UCSD-AML1 (cell line): ENCODE results near the gene RAPSN.
A peak's percentile ranks its signal among the peaks of the same experiment; 100 is the strongest.

Experiments
- DNase-seq: peaks from one replicate; lab custom pipeline; 2025; ENCODE audit not compliant: unreplicated experiment; lab: John Stamatoyannopoulos, UW

Gene RAPSN

GRCh38 chr11:47434011-47434786 is 14.7 kb downstream of the RAPSN start:
- no peak for DNase-seq

- DNase-seq = no peak
Observed at GRCh38 chr11:47433157-47433556, 15.8 kb downstream of the RAPSN start.

GRCh38 chr11:47431356-47432083 is 17.4 kb downstream of the RAPSN start:
- DNase-seq = no peak

- no peak for DNase-seq
Observed at GRCh38 chr11:47430524-47430923, 18.4 kb downstream of the RAPSN start.

- peak; percentile 97 for DNase-seq
Observed at GRCh38 chr11:47426062-47426956, 22.6 kb downstream of the RAPSN start, which contains the start of gene PSMC3. Gene PSMC3, minus strand, starts transcription at chr11:47426439. Its CDS starts 160 bp downstream, at chr11:47426279.

- no peak for DNase-seq
Observed at GRCh38 chr11:47425611-47426010, 23.3 kb downstream of the RAPSN start.

GRCh38 chr11:47418454-47419259 is 30.3 kb downstream of the RAPSN start:
- DNase-seq = no peak

GRCh38 chr11:47417712-47418111 is 31.2 kb downstream of the RAPSN start:
- no peak for DNase-seq

GRCh38 chr11:47415949-47416472 is 32.9 kb downstream of the RAPSN start:
- no peak for DNase-seq

- DNase-seq = no peak
Observed at GRCh38 chr11:47415091-47415854, 33.7 kb downstream of the RAPSN start.

GRCh38 chr11:47414685-47415070 is 34.3 kb downstream of the RAPSN start:
- DNase-seq = no peak

- DNase-seq = no peak
Observed at GRCh38 chr11:47413908-47414684, 34.8 kb downstream of the RAPSN start.

GRCh38 chr11:47413351-47413750 is 35.6 kb downstream of the RAPSN start:
- no peak for DNase-seq

GRCh38 chr11:47411884-47412746 is 36.8 kb downstream of the RAPSN start:
- DNase-seq = peak; percentile 66

GRCh38 chr11:47410370-47411264 is 38.3 kb downstream of the RAPSN start:
- DNase-seq = no peak

GRCh38 chr11:47409440-47410369 is 39.2 kb downstream of the RAPSN start:
- DNase-seq = no peak
